GM18858 (cell line): ENCODE results near the gene DNM3.

Experiments used
- ATAC-seq: cut with Tn5 transposase; IDR thresholded peaks from one replicate; pipeline ENCODE4 v1.9.1; 2021; ENCODE audit not compliant: unreplicated experiment

DNM3 gene

DNA sequence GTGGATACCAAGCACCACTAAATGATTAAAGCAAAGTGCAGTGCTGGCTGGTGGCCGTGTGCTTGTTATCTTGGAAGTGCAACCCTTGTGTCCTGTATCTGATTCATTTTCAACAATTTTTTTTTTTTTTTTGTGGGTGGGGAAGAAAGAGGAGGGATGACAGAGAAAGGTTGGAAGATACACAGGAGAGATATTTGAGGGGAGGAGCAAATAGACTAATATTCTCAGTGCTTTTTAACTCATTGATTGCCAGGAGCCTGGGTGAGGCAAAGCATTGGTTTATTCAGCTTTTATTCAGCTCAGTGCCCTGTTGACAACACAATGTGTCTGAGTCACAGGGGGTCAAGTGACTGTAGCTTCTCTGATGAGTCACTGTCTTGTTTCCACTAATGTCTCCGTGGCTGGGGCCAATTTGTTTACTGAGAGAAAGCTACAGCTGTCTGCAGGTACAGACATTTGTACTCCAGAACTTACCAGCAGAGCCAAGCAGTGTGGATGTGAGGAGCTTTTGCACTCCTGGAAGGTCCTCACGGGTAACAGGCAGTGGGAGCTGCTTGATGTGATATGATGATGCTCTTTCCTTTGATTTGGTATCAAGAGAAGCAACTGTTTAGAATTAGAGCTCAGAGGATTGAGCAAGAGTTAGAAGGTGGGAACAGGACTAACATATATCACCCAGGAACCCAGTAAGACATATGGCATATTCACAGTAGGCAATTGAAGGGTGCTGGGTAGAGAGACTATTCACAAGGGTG lies 23.6 kb upstream of the DNM3 start:
- ATAC-seq: peak; percentile 72

DNA sequence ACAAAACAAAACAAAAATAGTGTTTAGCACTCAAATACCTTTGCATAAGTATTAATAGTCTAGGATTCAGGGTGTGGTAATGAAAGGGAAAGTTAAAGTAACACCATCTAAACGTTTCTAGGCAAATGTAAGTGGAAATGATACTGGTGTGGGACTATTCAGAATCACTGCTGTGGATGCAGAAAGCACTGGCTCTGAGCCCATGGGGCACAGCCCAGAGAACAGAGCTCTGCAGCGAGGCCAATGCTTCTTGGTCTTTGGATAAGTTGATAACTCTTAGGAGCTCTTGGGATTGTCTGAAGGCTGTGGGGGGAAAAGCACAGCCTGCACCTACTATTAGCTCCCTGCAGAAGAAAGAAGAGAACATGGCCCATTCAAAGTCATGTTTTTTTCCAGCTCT lies 21.4 kb upstream of the DNM3 start:
- ATAC-seq: no peak

DNA sequence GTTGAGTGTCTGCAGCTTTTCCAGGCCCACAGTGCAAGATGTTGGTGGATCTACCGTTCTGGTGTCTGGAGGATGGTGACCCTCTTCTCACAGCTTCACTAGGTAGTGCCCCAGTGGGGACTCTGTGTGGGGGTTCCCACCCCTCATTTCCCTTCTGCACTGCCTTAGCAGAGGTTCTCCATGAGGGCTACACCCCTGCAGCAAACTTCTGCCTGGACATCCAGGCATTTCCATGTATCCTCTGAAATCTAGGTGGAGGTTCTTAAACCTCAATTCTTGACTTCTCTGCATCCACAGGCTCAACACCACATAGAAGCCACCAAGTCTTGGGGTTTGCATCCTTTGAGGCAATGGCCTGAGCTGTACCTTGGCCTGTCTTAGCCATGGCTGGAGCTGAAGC lies 14.3 kb upstream of the DNM3 start:
- no peak for ATAC-seq

- no peak for ATAC-seq
Observed at GRCh38 chr1:171828794-171829193, 12.5 kb upstream of the DNM3 start.

- no peak for ATAC-seq
Observed at GRCh38 chr1:171833091-171833825, 8.0 kb upstream of the DNM3 start.

GRCh38 chr1:171834821-171835220 lies 6.5 kb upstream of the DNM3 start:
- no peak for ATAC-seq

DNA sequence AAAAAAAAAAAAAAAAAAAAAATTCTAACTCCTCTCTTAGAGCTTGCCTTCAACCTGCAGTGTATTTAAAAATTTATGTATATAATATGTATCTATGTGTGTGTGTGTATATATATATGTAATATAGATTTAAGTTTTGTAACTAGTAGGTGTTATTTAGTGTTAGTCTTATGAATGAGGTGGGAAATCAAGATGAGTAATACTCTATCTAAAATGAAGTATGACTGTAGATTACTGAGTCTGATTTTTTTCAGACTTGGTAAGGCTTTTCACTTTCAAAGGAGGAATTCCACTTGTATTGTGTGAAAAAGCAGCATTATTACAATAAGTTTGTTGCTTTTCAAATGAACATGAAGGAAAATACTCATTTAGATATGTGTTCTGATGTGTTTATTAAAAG lies 5.4 kb upstream of the DNM3 start:
- no peak for ATAC-seq

GRCh38 chr1:171841931-171842761 lies 848 bp downstream of the DNM3 start:
- ATAC-seq: no peak

- no peak for ATAC-seq
Observed at GRCh38 chr1:171844381-171844780, 3.1 kb downstream of the DNM3 start.

GRCh38 chr1:171845998-171846397 lies 4.7 kb downstream of the DNM3 start:
- no peak for ATAC-seq

GRCh38 chr1:171849245-171849898 lies 8.1 kb downstream of the DNM3 start:
- no peak for ATAC-seq

DNA sequence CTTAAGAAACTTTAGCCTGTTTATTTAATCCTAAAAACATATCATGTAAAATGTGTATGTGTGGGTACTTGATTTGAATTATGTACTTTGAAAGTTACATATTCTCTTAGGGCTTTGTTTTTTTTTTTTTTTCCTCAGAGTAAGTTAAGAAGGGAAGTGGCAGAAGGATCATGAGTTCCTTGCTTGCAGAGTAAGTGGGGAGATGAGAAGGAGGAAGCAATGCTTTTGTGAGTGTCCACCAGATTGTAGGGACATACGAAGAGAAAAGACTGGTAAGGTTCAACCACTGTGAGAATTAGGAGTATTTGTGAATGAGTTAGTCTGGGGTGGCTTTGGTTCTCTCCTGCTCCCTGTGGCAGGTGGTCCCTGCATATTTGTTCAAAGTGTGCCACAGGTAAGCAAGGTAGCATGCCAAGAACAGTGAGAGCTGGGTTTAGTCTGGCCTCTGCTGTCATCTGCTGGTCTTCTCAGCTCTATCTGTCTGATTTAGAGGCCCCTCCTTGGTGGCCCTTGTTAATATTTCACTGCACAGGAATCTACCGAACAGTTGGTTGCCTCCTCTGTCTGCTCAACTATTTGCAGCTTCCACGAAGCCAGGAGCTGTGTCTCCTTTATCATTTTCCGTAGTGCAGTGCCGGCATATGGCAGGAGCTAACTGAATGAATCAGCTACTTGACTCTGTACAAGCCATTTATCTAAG lies 9.5 kb downstream of the DNM3 start:
- ATAC-seq: no peak

DNA sequence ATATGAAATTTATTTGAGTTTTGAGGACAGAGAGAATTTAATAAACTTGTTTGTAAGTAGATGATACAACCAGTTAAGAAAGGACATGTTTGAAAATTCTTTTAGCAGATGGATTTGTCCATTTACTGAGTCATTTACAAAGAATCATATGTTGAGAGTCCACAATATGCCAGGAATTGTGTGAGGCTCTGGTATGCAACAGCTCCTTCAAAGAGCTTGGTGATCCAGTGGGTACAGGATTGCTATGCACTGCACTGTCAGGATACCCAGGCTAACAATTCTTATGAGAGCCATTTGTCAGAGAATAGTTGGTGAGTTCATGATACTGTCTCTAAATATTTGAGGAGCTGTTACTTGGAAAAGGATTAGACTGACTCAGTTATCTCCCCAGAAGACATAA lies 11.0 kb downstream of the DNM3 start:
- ATAC-seq: no peak

- no peak for ATAC-seq
Observed at GRCh38 chr1:171855381-171855780, 14.1 kb downstream of the DNM3 start.

DNA sequence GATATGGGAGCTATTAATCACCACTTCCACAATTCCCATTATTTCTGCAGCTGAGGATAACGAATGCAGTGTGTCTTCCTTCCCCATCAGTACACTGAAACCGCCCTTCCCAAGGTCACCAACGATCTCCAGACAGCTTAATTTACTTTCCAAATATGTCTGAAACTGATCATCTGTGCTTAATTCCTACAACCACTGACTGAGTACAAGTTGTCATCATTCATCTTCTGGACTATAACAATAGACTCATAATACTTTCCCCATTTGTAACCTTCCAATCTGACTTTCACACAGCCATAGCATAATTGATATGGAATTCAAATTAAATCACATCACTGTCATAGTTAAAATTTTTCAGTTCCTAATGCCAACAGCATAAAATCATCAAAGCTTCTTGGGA lies 17.4 kb downstream of the DNM3 start:
- no peak for ATAC-seq

DNA sequence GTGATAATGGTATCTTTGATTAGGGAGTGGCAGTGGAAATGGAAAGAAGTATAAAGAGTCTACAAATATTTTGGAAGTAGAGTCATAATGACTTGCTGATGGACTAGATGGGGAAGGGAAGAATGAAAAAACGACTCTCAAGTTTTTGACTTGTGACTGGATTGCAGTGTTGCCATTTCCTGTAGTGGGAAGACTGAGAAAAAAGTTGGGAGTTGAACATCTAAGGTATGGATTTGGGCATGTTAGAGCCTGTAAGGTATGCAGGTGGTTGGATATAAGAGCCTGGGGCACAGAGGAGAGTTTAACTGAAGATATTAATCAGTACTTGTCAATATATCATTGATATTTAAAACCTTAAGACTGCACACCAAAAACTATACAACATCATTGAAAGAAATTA lies 19.4 kb downstream of the DNM3 start:
- ATAC-seq: no peak

DNA sequence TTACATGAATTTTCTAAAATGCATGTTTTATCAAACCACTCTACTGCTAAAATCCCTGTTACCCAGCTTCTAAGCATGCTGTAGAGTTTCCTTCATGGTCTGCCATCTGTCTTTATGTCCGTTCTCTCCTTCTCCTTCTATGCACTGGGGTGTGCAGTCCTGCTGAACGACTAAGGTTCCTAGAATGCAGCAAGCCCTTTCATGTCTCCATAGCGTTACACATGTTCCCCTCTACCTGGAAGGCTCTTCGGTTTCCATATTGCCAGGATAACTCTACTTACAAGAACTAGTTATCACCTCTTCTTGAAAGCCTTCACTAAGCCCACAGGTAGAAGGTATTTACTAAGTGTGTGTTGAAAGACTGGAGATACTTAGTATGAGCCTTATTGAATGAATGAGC lies 22.2 kb downstream of the DNM3 start:
- no peak for ATAC-seq

GRCh38 chr1:171864308-171864707 lies 23.0 kb downstream of the DNM3 start:
- ATAC-seq: no peak

- no peak for ATAC-seq
Observed at GRCh38 chr1:171865106-171865505, 23.8 kb downstream of the DNM3 start.

GRCh38 chr1:171867236-171867635 lies 25.9 kb downstream of the DNM3 start:
- ATAC-seq: no peak
